Left forelimb (tissue), 1 donor: Measurements from ENCODE around the gene HSPA12A.

ENCODE experiments used
- DNase-seq: peaks from one replicate; pipeline ENCODE4 v3.0.0-alpha.2; 2018; ENCODE audit warnings: low spot score

Gene HSPA12A

DNA sequence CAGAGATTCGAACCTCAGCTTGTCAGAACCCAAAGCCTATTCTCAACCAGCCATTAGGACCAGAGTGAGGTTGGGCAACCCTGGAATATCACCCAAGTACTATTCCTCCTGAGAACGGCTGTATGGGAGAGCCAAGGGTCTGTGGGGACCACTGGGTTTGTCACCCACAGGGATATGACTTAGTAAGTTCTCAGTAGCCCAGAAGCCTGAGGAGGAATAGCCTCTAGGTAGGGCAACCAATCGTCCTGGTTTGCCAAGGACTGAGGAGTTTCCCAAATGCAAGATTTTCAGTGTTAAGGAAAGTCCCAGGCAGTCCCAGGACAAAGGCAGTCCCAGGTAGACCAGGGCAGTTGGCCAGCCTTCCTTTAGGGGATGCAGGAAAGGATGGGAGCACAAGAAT is 74.9 kb downstream of the HSPA12A start:
- no peak for DNase-seq

DNA sequence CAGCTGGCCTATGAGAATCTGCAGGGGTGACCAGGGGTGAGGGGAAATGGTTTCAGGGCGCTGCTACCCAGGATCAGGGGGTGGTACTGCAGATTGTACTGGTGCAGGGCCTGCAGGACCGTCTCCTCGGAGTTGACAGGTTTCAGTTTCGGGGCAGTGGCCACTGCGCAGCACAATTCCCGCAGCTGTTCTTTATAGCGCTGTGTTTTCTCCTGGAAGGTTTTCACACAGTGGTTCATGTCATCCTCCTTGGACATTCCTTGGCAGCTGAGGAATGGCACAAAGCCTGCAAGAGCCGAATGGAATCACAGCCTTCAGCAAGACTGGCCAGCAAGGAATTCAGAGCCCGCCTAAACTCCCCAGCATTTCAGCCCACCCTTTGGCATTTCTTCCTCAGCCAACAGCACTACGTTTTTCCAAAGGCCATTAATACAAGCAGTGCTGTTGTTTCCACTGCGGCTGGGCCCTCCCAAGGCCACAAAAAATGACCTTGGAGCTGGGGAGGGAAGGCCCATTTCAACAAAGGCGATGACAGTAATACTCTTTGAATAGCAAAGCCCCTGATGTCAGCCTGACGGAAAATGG is 76.7 kb downstream of the HSPA12A start:
- peak; percentile 73 for DNase-seq

DNA sequence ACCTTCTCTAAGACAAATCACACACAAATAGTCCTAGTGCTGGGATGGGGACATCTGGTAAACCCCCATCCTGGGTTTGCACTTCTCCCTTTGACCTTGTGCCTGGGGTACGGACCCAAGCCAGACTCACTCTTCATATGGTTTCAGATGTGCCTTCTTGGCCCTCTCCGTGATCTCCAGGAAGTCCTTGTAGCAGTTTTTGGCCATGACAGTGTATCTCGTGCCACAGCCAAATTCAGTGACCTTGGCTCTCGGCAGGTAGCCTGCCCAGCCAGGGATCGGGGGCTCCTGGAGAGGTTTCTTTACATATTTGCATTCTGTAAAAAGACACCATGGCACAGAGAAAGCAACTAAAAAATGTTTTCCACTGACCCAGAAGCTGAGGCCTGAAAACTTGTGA is 77.7 kb downstream of the HSPA12A start:
- DNase-seq, result no peak

DNA sequence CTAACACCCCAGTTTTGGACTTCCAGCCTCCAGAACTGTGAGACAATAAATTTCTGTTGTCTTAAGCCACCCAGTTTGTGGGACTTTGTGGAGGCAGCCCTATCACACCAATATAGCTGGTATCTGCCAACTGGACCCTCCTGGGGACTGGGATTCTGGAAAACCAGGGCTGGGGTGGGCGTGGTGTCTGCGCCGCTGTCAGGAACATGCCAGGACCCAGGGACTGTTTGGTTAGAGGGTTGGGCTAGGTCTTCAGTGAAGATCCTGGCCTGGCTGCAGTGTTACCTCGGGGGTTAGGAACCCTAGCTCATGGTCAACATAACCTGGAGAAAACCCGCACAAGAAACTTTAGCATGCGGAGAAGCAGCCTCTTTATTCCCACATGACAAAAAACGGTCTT is 79.0 kb downstream of the HSPA12A start:
- no peak for DNase-seq

DNA sequence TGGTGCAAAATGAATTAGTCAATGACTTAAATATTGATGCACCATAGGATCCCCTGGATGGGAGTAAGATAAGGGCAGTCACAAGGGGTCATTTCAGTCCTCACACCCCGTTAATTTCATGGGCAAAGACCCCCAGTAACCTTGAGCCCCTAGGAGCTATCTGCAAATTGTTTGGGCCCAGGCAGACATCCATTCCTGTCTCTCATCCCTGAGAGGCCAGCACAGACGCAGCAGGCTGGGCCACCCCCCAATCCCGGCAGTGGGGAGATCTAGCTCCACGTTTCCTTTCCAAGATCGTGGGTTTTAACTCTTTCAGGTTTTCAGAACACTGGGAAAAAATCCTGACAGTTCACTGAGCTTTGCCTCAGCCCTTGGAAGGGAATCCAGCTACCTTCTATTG is 81.5 kb downstream of the HSPA12A start:
- DNase-seq, result no peak

DNA sequence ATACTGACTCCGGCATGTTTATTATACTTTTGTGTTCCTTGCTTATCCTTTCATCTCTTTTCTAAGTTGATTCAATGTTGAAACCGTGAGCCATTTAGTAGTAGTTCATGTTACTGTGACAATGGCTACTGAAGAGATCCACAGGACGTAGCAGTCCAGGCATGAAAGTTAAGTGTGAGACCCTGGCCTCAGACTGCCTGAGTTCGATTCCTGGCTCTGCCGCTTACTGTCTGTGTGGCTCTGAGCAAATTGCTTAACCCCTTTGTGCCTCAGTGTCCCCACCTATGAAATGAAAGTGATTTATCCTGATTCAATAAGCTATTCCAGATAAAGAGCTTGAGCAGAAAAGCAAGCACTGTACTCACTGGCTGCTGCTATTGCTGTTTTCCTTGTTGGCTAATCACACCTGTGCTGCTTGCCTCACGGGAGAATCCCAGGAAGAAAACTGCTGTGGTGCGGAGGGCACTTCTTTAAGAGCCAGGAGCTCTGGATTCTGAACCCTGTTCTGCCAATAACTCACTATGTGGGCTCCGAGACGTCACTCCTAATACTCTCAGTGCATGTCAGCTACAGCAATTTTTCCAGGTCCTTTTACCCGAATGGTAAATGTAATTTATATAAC is 83.2 kb downstream of the HSPA12A start:
- no peak for DNase-seq

DNA sequence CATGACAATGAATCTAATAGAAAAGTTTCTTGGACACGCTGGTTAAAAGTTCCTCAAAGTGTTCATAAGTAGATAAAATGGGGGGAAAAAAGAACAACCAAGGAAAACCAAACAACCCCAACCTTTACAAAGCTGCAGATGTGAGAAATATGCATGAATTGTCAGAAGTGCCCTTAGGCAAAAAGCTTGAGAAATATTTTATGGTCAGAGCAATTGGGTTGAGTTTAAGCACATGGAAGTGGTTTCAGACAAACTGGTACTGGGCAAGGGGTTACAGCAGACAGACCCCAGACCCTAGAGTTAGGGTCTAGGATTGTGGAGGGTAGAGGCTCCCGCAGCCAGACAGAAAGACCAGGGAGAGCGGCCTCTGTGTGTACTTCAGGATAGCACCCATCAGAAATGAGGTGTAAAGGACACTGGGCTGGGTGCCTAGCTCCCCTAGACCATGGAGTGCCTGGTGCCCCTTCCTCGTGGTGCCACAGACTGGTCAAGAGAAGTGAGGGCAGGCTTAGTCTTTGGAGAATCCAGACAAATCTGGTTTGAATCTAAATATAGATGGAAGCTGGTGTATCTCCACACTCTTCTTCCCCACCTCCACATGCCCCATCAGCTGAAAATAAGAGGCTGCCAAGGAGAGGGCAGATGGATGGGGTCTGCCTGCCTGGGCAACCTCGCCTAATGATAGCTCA is 84.4 kb downstream of the HSPA12A start:
- no peak for DNase-seq

DNA sequence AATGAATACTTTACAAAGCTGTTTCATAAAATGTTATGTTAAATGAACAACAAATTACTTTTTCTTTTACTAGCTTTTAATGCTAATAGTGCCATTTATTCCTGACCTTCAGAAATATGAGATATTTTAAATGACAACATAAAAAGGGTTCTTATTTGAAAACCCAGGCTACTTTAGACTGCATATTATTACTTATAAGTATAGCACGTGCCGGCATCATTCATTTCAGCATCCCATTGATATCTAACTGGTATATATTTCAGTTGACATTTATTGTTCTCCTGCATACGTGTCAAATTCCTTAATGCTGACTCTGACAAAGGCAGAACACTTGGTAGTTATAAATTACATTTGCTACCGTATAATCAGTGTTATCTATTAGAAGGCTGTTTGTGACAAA is 86.3 kb downstream of the HSPA12A start:
- DNase-seq, result no peak

DNA sequence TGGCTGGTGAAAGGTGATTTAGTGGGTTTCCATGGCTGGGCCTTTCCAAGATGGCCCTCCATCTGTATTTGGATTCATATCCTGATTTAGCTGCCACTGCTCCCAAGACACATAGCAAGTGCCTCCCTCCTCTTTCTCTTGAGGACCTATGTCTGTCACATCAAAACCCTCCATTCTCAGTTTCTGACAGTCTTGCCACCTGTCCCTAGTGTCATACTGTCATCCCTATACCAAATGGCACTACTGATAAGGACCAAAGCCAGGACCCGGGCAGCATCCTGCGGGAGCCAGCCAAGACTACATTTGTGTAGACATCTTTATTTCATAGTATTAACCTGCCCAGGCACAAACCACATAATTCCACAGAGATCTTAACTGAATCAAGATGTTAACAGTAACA is 86.8 kb downstream of the HSPA12A start:
- no peak for DNase-seq

DNA sequence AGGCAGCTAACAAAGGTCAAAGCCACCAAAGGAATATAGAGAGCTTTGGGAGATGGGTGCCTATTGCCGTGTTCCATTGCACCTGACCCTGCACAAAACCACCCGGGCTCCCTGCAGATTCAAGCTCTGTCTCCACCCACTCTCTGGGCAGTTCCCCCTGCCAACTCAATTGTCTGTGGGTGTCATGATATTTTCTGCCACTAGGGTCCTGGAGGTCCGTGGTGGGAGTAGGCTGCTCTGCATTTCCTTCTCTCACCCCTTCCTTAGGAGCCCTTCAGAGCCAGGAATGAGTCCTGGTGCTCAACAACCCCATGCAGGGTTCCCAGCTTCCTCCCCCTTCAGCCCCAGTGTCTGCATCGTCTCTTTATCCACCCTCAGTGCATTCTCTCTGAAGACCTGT is 87.5 kb downstream of the HSPA12A start:
- DNase-seq, result no peak

DNA sequence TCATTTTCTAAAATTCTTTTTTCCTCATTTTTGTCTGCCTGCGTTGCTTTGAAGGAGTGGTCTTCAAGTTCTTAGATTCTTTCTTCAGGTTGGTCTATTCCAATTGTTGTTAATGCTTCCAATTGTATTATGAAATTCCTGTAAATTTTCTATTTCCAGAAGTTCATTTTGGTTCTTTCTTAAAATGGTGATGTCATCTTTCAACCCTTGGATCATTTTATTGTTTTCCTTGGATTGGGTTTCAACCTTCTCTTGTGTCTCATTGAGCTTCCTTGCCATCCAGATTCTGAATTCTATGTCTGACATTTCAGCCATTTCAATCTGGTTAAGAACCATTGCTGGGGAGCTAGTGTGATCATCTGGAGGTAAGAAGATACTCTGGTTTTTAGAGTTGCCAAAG is 88.5 kb downstream of the HSPA12A start:
- no peak for DNase-seq

DNA sequence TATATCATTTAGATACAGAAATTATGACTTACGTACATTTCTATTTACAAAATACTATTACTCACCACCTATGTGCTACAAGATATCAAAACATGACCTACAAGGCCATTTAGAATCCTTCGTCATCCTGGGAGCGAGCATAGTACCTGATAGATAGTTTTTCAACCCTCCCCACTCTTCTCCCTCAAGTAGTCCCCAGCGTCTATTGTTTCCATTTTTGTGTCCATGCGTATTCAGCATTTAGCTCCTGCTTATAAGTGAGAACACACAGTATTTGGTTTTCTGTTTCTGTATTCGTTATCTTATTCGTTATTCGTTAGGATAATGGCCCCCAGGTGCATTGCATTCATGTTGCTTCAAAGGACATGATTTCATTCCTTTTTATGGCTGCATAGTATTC is 93.5 kb downstream of the HSPA12A start:
- no peak for DNase-seq

DNA sequence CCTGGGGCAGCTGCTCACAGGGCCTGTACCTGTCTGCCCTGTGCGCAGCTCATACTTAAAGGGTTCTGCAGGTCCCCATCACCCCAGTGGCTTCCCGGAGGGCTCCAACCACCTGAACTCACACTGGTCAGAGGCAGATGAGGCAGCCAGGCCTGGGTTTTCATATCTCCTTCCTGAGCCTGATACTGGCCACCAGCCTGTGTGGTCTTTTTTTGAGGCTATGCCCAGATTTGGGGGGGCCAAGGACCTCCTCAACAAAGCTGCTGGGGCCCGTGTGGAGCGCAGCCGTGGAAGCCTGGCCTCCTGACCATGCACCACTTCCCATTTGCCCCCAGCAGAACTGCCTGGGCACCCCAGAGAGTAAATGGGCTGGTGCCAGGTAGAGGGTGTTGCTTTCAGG is 95.9 kb downstream of the HSPA12A start:
- no peak for DNase-seq

DNA sequence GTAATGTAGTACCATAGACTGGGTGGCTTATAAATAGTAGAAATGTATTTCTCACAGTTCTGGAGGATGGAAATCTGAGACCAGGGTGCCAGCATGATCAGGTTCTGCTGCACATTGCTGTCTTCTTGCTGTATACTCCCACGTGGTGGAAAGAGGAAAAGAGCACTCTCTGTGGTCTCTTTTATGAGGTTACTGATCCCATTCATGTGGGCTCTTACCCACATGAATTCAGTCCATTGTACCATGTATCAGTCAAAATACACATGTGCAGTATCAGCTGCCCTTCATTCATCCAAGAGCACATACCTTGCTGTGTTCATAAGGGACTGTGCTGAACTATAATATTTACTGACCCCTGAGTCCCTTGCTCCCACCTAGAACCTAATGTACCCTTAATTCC is 104.5 kb downstream of the HSPA12A start:
- no peak for DNase-seq

DNA sequence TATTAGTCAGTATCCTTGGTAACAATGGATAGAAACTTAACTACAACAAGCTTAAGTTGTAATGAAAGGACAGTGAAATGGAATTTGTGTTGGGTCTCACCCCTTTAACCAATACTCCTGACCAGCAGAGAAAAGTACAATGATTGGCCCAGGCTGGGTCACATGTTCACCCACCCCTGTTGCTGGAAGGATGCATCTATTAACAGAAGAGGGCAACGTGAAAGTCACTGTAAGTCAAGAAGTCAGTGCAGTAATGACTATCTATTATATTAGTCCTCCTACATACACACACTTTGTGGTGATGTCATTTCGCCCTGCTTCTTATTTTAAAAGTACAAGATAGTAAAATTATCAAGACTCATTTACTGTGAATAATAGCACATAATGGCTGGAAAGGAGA is 105.4 kb downstream of the HSPA12A start:
- no peak for DNase-seq

DNA sequence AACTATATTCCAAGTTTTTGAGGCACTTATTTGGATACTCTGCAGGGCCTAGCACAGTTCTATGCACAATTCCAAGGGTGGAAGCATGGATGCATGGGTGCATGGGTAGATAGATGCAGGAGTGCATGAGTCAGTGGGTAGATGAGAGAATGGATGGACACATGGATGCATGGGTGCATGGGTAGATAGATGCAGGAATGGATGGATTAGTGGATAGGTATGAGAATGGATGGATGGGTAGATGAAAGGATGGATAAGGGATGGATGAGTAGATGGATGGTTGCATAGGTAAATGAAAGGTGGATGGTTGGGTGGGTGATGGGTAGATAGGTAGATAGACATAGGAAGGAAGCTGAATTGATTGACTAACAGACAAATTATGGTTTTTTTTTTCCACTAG is 106.0 kb downstream of the HSPA12A start:
- no peak for DNase-seq

DNA sequence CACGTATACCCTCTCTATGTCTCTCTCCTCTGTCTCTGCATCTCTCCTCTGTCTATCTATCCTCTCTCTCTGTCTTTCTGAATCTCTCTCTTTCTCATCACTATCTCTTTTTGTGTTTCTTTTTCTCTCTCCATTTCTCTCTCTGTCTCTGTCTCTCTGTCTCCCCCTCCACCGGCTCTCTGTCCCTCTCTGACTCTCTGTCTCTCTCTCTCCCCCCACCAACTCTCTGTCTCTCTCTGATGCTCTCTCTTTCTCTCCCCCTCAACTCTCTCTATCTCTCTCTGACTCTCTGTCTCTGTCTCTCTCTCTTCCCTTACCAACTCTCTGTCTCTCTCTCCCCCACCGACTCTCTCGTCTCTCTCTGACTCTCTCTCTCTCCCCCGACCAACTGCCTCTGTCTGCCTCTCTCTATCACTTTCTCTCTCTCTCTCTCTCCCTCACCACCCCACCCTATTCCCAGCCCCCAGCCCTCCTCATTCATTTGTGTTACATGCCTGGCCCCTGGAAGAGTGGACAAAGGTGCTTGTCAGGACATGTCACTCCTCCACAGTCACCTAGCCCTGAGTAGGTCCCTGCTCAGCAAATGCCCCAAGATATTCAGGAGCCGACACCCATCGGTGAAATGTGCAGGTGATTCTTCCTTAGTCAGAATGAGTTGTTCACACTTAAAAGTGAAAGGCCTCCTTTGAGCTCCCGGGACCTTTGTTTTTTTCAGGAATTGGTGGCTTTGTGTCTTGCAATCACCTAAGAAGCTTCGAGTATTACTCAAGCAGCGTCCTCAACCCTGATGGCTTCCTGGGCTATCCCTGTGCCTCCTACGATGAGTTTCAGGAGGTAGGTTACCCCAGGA is 108.0 kb downstream of the HSPA12A start:
- DNase-seq, result no peak

DNA sequence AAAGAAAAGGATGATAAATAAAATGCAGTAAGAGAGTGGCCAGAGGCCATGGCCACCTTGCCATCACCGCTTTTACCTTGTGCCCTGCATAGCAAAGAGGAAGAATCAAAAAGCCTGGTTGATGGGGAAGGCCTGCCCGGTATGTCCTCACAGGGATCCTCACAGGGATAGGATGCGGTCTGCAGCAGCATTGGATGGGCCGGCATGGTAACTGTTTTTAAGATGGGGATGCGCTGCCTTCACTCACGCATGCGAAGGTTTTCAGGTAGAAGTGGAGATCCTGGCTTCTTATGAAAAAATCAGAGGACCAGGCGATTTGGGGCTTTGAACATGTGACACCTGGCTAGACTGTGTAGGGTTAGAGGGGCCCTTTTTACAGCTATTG is 109.2 kb downstream of the HSPA12A start:
- no peak for DNase-seq

DNA sequence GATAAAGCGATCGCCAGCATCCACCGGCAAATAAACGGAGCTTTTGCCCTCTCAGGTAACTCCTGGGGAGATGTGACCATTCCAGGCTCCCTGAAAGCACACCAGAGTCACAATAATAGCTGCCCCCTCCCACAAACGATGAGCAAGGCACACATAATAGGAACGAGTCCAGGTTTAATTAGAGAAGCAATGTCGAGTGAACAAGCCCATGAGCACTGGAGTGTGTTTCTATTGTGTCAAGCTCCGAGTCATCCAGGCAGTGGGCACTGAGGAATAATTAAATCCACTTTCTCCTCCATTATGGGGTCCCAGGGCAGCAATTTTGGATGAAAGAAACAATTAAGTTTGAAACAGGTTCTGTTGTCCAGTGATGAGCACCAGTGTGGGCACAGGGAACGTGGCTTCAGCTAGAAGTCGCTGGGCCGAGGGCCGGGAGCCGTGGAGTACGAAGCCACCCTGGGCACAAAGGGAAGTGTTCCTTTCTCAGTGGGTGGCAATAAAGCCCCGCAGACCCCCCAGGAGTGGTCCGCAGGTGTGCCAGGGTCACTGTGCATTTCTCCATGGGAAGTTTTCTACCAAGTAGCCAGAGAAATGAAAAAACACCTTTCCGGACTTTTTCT is 109.7 kb downstream of the HSPA12A start:
- no peak for DNase-seq

DNA sequence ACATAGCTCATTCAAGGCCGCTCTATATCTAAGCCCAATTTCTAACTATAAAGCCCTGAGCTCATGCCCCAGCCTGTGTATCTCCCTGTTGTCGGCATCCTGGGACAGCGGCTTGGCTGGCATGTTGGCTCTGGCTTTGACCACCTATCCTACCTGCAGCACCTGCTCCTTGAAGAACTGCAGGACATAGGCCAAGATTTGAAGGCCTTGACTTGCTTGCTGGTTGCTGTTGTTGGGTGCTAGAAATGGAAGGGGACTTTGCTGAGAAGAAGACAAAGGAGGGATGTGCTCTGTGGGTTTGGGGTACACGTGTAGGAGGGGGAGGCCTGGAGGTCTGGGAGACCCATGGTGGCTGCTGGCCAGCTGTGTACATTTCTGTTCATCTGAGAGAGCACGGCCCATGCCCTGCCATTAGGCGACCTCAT is 110.5 kb downstream of the HSPA12A start:
- no peak for DNase-seq

DNA sequence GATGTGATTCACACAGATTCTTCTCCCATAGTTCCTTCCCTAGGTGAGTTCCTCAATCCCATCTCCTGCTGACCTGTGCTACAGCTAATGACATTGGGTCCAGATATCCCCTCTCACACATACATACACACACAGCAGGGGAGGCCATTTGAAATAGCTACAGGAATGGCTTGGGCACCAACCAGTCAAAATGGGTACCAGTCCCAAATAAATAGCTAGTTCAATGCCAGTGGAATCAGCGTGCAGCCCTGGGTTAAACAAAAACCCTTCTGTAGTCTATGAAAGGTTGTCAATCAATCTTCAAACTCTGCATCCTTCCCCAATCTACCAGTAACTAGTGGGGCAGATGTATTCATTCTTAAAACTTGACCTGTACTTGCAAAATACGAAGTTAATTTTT is 112.3 kb downstream of the HSPA12A start:
- DNase-seq, result no peak

DNA sequence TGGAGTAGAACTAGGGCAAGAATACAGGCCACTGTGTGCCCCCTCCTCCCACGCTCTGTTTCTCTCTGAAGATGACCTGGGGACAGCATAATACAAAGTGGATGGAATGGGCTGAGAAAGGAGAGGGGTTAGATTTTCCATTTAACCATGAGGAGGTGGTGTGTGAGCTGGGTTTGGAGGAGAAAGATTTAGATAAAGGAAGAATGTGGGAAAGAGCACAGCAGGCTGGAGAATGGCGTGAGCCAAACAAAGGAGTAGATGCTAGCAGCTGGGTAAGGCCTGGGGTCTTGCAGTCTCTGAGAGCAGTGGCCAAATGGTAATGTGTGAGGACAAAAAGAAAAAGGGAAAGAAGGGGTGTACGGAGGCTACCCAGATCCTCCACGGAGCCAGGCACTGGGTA is 113.0 kb downstream of the HSPA12A start:
- DNase-seq, result no peak
